Mesenchymal stem cell (in vitro differentiated cells and primary cell): ENCODE measurements around the gene ALG9.

Experiments used
- DNase-seq: peaks from one replicate; pipeline ENCODE4 v3.0.0-alpha.2; 2013
- H2AFZ ChIP-seq: one replicate; pipeline ENCODE4 v1.6.1; 2013; ENCODE audit warnings: low read depth, mild to moderate bottlenecking, control low read depth, inconsistent platforms, low read length, moderate library complexity
- H2AK5ac ChIP-seq: 2 replicates; pipeline ENCODE4 v1.6.1; 2013; ENCODE audit warnings: low read length, moderate library complexity, mild to moderate bottlenecking, inconsistent platforms; ENCODE audit not compliant: severe bottlenecking
- H2BK120ac ChIP-seq: one replicate; pipeline ENCODE4 v1.6.1; 2013; ENCODE audit warnings: low read depth, mild to moderate bottlenecking, inconsistent platforms, low read length, moderate library complexity
- H2BK12ac ChIP-seq, 2 experiments: one replicate each; pipeline ENCODE4 v1.6.1; 2013; ENCODE audit warnings: inconsistent platforms in 2 of 2, low read length in 2 of 2, mild to moderate bottlenecking in 2 of 2, moderate library complexity in 2 of 2, control low read depth in 1 of 2
- H2BK15ac ChIP-seq: one replicate; pipeline ENCODE4 v1.6.1; 2013; ENCODE audit warnings: mild to moderate bottlenecking, low read depth, inconsistent platforms; ENCODE audit not compliant: poor library complexity, severe bottlenecking
- H2BK5ac ChIP-seq: 2 replicates; pipeline ENCODE4 v1.6.1; 2013; ENCODE audit warnings: low read depth, mild to moderate bottlenecking, low read length, control low read depth, inconsistent platforms; ENCODE audit not compliant: poor library complexity, severe bottlenecking
- H3K14ac ChIP-seq, 2 experiments: one replicate each; pipeline ENCODE4 v1.6.1; 2013; ENCODE audit warnings: inconsistent platforms in 2 of 2, low read length in 2 of 2, control low read depth in 1 of 2, mild to moderate bottlenecking in 1 of 2, moderate library complexity in 1 of 2
- H3K18ac ChIP-seq, 2 experiments: one replicate each; pipeline ENCODE4 v1.6.1; 2013; ENCODE audit warnings: inconsistent platforms in 2 of 2, low read length in 2 of 2, control low read depth in 1 of 2, low read depth in 1 of 2, mild to moderate bottlenecking in 1 of 2
- H3K23ac ChIP-seq, 2 experiments: one replicate each; pipeline ENCODE4 v1.6.1; 2013; ENCODE audit warnings: inconsistent platforms in 2 of 2, low read length in 2 of 2, mild to moderate bottlenecking in 2 of 2, moderate library complexity in 2 of 2, control low read depth in 1 of 2
- H3K27ac ChIP-seq: 2 replicates; pipeline ENCODE4 v1.5.1; 2013; ENCODE audit warnings: mild to moderate bottlenecking, moderate library complexity, low read length, control low read depth, inconsistent platforms; ENCODE audit not compliant: poor library complexity, severe bottlenecking
- H3K27me3 ChIP-seq, 2 experiments: 2 replicates each; pipeline versions ENCODE4 v1.6.1 to v1.7.0; 2013; ENCODE audit warnings: low read length in 2 of 2, mild to moderate bottlenecking in 2 of 2, moderate library complexity in 2 of 2, control low read depth in 1 of 2, inconsistent platforms in 1 of 2; ENCODE audit not compliant: control insufficient read depth in 1 of 2, insufficient read depth in 1 of 2
- H3K36me3 ChIP-seq, 2 experiments: 2 replicates each; pipeline versions ENCODE4 v1.6.1 to v1.7.0; 2013; ENCODE audit warnings: low read length in 2 of 2, control low read depth in 1 of 2, inconsistent platforms in 1 of 2, low read depth in 1 of 2, mild to moderate bottlenecking in 1 of 2; ENCODE audit not compliant: insufficient read depth in 2 of 2, control insufficient read depth in 1 of 2
- H3K4ac ChIP-seq, 2 experiments: one replicate each; pipeline ENCODE4 v1.6.1; 2013; ENCODE audit warnings: inconsistent platforms in 2 of 2, low read length in 2 of 2, mild to moderate bottlenecking in 2 of 2, moderate library complexity in 2 of 2, control low read depth in 1 of 2, low read depth in 1 of 2
- H3K4me1 ChIP-seq: 2 replicates; pipeline ENCODE4 v1.6.1; 2013; ENCODE audit warnings: low read depth, low read length, control low read depth; ENCODE audit not compliant: control insufficient read depth, insufficient read depth
- H3K4me2 ChIP-seq: 2 replicates; pipeline ENCODE4 v1.6.1; 2013; ENCODE audit warnings: low read length, mild to moderate bottlenecking, inconsistent platforms; ENCODE audit not compliant: poor library complexity, severe bottlenecking
- H3K4me3 ChIP-seq, 2 experiments: 2 replicates each; pipeline versions ENCODE4 v1.5.1 to v1.7.0; 2013; ENCODE audit warnings: low read length in 2 of 2, mild to moderate bottlenecking in 2 of 2, control low read depth in 1 of 2, low read depth in 1 of 2; ENCODE audit not compliant: insufficient read depth in 1 of 2
- H3K79me1 ChIP-seq: replicated peaks from 2 replicates; pipeline ENCODE4 v1.6.1; 2013; ENCODE audit warnings: mild to moderate bottlenecking, control low read depth, low read length, inconsistent platforms; ENCODE audit not compliant: poor library complexity, severe bottlenecking
- H3K9ac ChIP-seq: 2 replicates; pipeline ENCODE4 v1.7.0; 2013; ENCODE audit warnings: mild to moderate bottlenecking, low read length, moderate library complexity
- H3K9me3 ChIP-seq: 2 replicates; pipeline ENCODE4 v1.7.0; 2013; ENCODE audit warnings: mild to moderate bottlenecking, low read length; ENCODE audit not compliant: control insufficient read depth
- H4K8ac ChIP-seq: one replicate; pipeline ENCODE4 v1.6.1; 2013; ENCODE audit warnings: inconsistent platforms, mild to moderate bottlenecking, low read length, moderate library complexity
- H4K91ac ChIP-seq: one replicate; pipeline ENCODE4 v1.6.1; 2013; ENCODE audit warnings: mild to moderate bottlenecking, low read length, inconsistent platforms
- WGBS: methylation state at CpG from one replicate; pipeline ENCODE4 v1.1.7; 2013; ENCODE audit warnings: mixed read lengths; 5-methylcytosine and 5-hydroxymethylcytosine counted together

Gene ALG9

DNA sequence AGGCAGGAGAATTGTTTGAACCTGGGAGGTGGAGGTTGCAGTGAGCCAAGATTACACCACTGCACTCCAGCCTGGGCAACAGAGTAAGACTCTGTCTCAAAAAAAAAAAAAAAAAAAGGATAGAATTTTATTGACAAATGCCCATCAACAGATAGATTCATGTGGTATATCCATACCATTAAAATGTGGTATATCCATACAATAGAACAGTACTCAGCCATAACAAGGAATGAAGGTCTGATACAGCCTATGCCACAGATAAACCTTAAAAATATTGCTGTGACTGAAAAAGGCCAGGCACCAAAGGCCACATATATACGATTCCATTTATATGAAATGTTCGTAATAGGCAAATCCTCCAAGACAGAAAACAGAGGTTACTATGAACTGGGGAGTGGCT, 59.9 kb downstream of the ALG9 start:
- Histone ChIP-seq H2BK12ac (no peak overlapping the region), H3K9me3 (no peaks in the 10 kb centered on the region), H3K4me3 (no peak overlapping the region), H3K9ac (no peak overlapping the region), H3K27me3 (no peaks in the 10 kb centered on the region), H2BK15ac (no peak overlapping the region), H4K91ac (no peak overlapping the region), H3K79me1 (peaks cover 13% of the 10 kb centered on the region), H2AK5ac (no peak overlapping the region), H3K4ac (no peak overlapping the region), H3K4me1 (peaks cover 1% of the 10 kb centered on the region), H3K4me2 (no peak overlapping the region), H3K18ac (no peak overlapping the region), H3K14ac (no peak overlapping the region), H2BK5ac (no peak overlapping the region), H4K8ac (no peak overlapping the region), H3K23ac (no peak overlapping the region), H2BK120ac (no peak overlapping the region), H3K27ac (no peak overlapping the region), H2AFZ (no peak overlapping the region), H3K36me3 (peaks cover 14 to 29% of the 10 kb centered on the region in 2 experiments)
- DNase-seq = no peak
- 97% methylated on average over 2 of the region's 2 CpGs for WGBS

DNA sequence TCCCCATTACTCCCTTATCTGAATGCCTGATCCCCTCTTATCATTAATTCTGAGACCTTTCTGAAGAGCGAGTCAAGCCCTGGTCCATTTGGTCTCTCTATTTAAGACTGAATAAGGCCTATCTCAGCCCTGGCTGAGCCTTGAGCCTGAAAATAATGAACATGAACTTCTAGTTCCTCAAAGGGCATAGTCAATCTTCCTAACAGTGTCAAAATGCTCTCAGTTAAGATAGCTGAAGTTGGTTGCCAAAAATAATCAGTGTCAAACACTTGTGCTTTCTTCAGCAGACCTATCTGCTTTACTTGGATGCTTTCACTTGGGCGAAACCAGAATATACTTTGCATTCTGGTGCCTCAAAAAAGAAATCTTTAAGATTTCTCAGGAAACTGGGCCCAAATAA, 62.5 kb downstream of the ALG9 start:
- Histone ChIP-seq H2AK5ac (no peak overlapping the region), H4K8ac (no peak overlapping the region), H3K9me3 (no peaks in the 10 kb centered on the region), H3K36me3 (peaks cover 18 to 44% of the 10 kb centered on the region in 2 experiments), H3K18ac (no peak overlapping the region), H3K4ac (no peak overlapping the region), H3K4me1 (peaks cover 1% of the 10 kb centered on the region), H2AFZ (no peak overlapping the region), H3K27me3 (no peaks in the 10 kb centered on the region), H2BK15ac (no peak overlapping the region), H3K27ac (no peak overlapping the region), H3K4me2 (no peak overlapping the region), H4K91ac (no peak overlapping the region), H2BK12ac (no peak overlapping the region), H2BK120ac (no peak overlapping the region), H3K79me1 (peaks cover 10% of the 10 kb centered on the region), H3K4me3 (no peak overlapping the region), H3K23ac (no peak overlapping the region), H3K14ac (no peak overlapping the region), H2BK5ac (no peak overlapping the region), H3K9ac (no peak overlapping the region)
- WGBS = 98% methylated on average over 2 of the region's 2 CpGs
- no peak for DNase-seq

DNA sequence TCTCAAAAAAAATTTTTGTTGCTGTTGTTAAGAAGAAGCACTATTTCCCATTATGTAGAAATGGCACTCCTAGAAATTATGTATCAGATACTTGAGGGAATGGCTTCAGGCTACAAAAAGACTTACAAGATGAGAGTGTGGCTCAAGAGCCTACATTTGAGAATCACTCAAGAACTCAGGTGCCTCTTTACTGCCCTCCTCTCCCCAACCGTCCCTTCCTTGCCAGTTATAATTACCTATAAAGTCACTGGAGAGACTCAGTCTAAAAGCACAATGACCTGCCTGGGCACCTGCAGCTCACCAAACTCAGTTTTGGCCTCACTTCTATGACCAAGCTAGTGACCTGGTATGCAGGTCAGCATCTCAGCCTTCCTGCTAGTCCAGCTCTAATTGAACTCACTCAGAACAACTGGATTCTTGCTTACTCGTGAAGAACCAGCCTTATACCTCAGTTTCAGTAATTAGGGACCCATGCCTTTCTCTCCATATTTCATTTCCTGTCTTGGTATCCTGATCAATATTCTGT, 63.3 kb downstream of the ALG9 start:
- no peak overlapping the region for H2AK5ac ChIP-seq

DNA sequence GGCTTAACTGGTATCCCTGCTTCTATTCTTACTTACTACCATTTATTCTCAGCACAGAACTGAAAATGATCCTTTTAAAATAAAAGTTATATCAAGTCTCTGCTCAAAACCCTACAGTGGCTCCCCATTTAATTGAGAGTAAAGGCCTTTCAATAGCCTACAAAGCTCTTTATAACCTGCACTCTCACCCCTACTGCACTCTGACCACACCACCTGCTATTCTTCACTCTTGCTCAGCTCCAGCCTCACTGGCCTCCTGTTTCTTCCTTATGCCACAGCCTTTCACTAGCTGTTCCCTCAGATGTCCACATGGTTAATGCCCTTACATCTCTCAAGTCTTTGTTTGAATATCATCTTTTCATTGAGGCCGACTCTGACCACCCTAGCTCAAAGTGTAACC, 64.3 kb downstream of the ALG9 start:
- Histone ChIP-seq H4K8ac (no peak overlapping the region), H3K4me3 (no peak overlapping the region), H3K4me1 (peaks cover 1% of the 10 kb centered on the region), H3K18ac (no peak overlapping the region), H3K9ac (no peak overlapping the region), H2BK120ac (no peak overlapping the region), H2BK12ac (no peak overlapping the region), H2BK15ac (no peak overlapping the region), H3K27ac (no peak overlapping the region), H3K9me3 (no peaks in the 10 kb centered on the region), H3K27me3 (no peaks in the 10 kb centered on the region), H4K91ac (no peak overlapping the region), H3K4ac (no peak overlapping the region), H3K14ac (no peak overlapping the region), H2BK5ac (no peak overlapping the region), H3K4me2 (no peak overlapping the region), H2AFZ (no peak overlapping the region), H3K23ac (no peak overlapping the region), H3K79me1 (peaks cover 9% of the 10 kb centered on the region), H2AK5ac (no peak overlapping the region), H3K36me3 (peaks cover 19 to 51% of the 10 kb centered on the region in 2 experiments)
- no peak for DNase-seq
- 100% methylated on average over 1 of the region's 1 CpG for WGBS

More for the DNA sequence above, 63.3 kb downstream of the ALG9 start:
- no peak overlapping the region for H2BK15ac ChIP-seq
- no peak overlapping the region for H3K4me3 ChIP-seq
- H3K4me2 ChIP-seq = no peak overlapping the region
- DNase-seq = no peak
- H2BK12ac ChIP-seq = no peak overlapping the region
- no peaks in the 10 kb centered on the region for H3K27me3 ChIP-seq
- H3K9me3 ChIP-seq = no peaks in the 10 kb centered on the region
- no peak overlapping the region for H4K91ac ChIP-seq
- no peak overlapping the region for H4K8ac ChIP-seq
- H3K14ac ChIP-seq = no peak overlapping the region
- H3K4ac ChIP-seq = no peak overlapping the region
- H3K36me3 ChIP-seq = peaks cover 19 to 44% of the 10 kb centered on the region in 2 experiments
- no peak overlapping the region for H3K27ac ChIP-seq
- peak overlapping the region; percentile 19 for H2BK5ac ChIP-seq
- H3K18ac ChIP-seq = no peak overlapping the region
- H2BK120ac ChIP-seq = no peak overlapping the region
- H3K9ac ChIP-seq = no peak overlapping the region
- no peak overlapping the region for H3K23ac ChIP-seq
- H3K4me1 ChIP-seq = peaks cover 1% of the 10 kb centered on the region
- H2AFZ ChIP-seq = no peak overlapping the region
- H3K79me1 ChIP-seq = peaks cover 12% of the 10 kb centered on the region
- 100% methylated on average over 2 of the region's 2 CpGs for WGBS
